K562 (cell line): ENCODE results near the gene PRR36. TPM values are rescaled to one million over a fixed set of nuclear protein-coding genes. Genes with fewer than 3 reads are reported as not detected.

Experiments
- ATAC-seq: fragments of 200-7000 bp; cut with Tn5 transposase; 3 replicates; pipeline ENCODE4 v1.9.1; 2020; ENCODE audit warnings: moderate library complexity
- BruUV-seq: library from RNA; stranded (reverse); fragments of 400-500 nt; replicated peaks from 2 replicates; lab custom pipeline; 2021; lab: Mats Ljungman, UMichigan
- CTCF ChIA-PET: fragments of 300-600 bp; formaldehyde crosslinking; extraction: SDS; loops from one replicate; lab custom pipeline; 2021; ENCODE audit warnings: low intra/inter-chr PET ratio; lab: Yijun Ruan, JAX
- POLR2A ChIA-PET: fragments of 300-600, 350-650 bp; sonication (Branson Sonifier 250); formaldehyde crosslinking; extraction: SDS; loops from one replicate; lab custom pipeline; 2021; ENCODE audit warnings: antibody characterized with exemption, inconsistent platforms; lab: Yijun Ruan, JAX
- DNase-seq, 4 experiments: peaks; one replicate each; pipeline versions ENCODE4 v3.0.0 to v3.0.0-alpha.2; 2011 to 2018; ENCODE audit warnings: low spot score in 3 of 4, mixed read lengths in 3 of 4; ENCODE audit errors: extremely low read depth in 1 of 4
- FAIRE-seq: peaks from 2 replicates; lab custom pipeline; 2011; peaks lifted over from hg19 to GRCh38; lab: Jason Lieb, UNC
- H2AFZ ChIP-seq: 2 replicates; pipeline ENCODE4 v1.6.0; 2011; ENCODE audit warnings: low read depth, low read length, control low read depth, inconsistent platforms
- H3K27ac ChIP-seq: fragments of 200-600 bp; 3 replicates; pipeline ENCODE4 v1.8.0; 2011; ENCODE audit warnings: low read depth, mild to moderate bottlenecking, control low read depth, inconsistent platforms, low read length, moderate library complexity, mixed read lengths; ENCODE audit errors: extremely low read depth
- H3K27me3 ChIP-seq, 2 experiments: fragments of 300-600 bp in 1 of 2; 2 replicates in 1 of 2; 3 replicates in 1 of 2; pipeline versions ENCODE4 v1.6.0 to v1.8.0; 2011; ENCODE audit warnings: inconsistent platforms in 2 of 2, low read length in 2 of 2, mild to moderate bottlenecking in 1 of 2, mixed read lengths in 1 of 2, moderate library complexity in 1 of 2; ENCODE audit not compliant: control insufficient read depth in 2 of 2, insufficient read depth in 2 of 2
- H3K36me3 ChIP-seq: fragments of 300-600 bp; 3 replicates; pipeline ENCODE4 v1.8.0; 2011; ENCODE audit warnings: mild to moderate bottlenecking, low read length, inconsistent platforms; ENCODE audit not compliant: control insufficient read depth, insufficient read depth
- H3K4me1 ChIP-seq, 2 experiments: fragments of 200-600 bp in 1 of 2; replicated peaks in 1 of 2; 2 replicates in 1 of 2; 3 replicates in 1 of 2; pipeline versions ENCODE4 v1.5.1 to v1.8.0; 2011; ENCODE audit warnings: inconsistent platforms in 2 of 2, low read length in 2 of 2, mild to moderate bottlenecking in 1 of 2, mixed read lengths in 1 of 2, moderate library complexity in 1 of 2; ENCODE audit not compliant: control insufficient read depth in 2 of 2, insufficient read depth in 2 of 2
- H3K4me2 ChIP-seq: 2 replicates; pipeline ENCODE4 v1.6.1; 2011; ENCODE audit warnings: low read length, control low read depth, inconsistent platforms, mixed read lengths; ENCODE audit not compliant: insufficient read depth
- H3K4me3 ChIP-seq: fragments of 200-600 bp; sonication (generic), shearing (Covaris generic); 2 replicates; pipeline ENCODE4 v1.5.1; 2016; ENCODE audit warnings: control low read depth, inconsistent platforms
- H3K79me2 ChIP-seq: fragments of 200-600 bp; 3 replicates; pipeline ENCODE4 v1.8.0; 2011; ENCODE audit warnings: low read length, inconsistent platforms; ENCODE audit not compliant: control insufficient read depth, insufficient read depth
- H3K9ac ChIP-seq, 2 experiments: 2 replicates each; pipeline versions ENCODE4 v1.6.0 to v1.6.1; 2011; ENCODE audit warnings: low read depth in 2 of 2, low read length in 2 of 2, control low read depth in 1 of 2, inconsistent platforms in 1 of 2, mild to moderate bottlenecking in 1 of 2, mixed read lengths in 1 of 2; ENCODE audit not compliant: insufficient read depth in 1 of 2
- H3K9me1 ChIP-seq: one replicate; pipeline ENCODE4 v1.6.0; 2011; ENCODE audit warnings: inconsistent platforms, mild to moderate bottlenecking, low read length, moderate library complexity; ENCODE audit not compliant: control insufficient read depth, insufficient read depth
- H3K9me3 ChIP-seq: replicated peaks from 2 replicates; pipeline ENCODE4 v1.5.1; 2011; ENCODE audit warnings: low read depth, low read length, inconsistent platforms; ENCODE audit not compliant: control insufficient read depth, insufficient read depth
- H4K20me1 ChIP-seq: replicated peaks from 2 replicates; pipeline ENCODE4 v1.6.1; 2011; ENCODE audit warnings: low read length, inconsistent platforms, mixed read lengths; ENCODE audit not compliant: control insufficient read depth, insufficient read depth
- ARID3A ChIP-seq: IDR thresholded peaks from 2 replicates; pipeline ENCODE4 v1.6.1; 2012; ENCODE audit warnings: low read depth, low read length, improper control_type of control experiment, borderline replicate concordance
- CHAMP1 ChIP-seq: fragments of 450-650 bp; IDR thresholded peaks from 2 replicates; pipeline ENCODE4 v1.6.1; 2016; ENCODE audit warnings: mild to moderate bottlenecking
- CXXC5 ChIP-seq: fragments of 250-450 bp; sonication (Bioruptor Pico); IDR thresholded peaks from 2 replicates; pipeline ENCODE4 v1.8.0; 2022; ENCODE audit warnings: inconsistent platforms, mild to moderate bottlenecking, moderate library complexity
- EP400 ChIP-seq: fragments of 450-650 bp; IDR thresholded peaks from 2 replicates; pipeline ENCODE4 v1.6.1; 2017; ENCODE audit warnings: antibody characterized with exemption, mild to moderate bottlenecking, moderate library complexity
- HEY1 ChIP-seq: fragments of 250-450 bp; sonication (Bioruptor Pico); IDR thresholded peaks from 2 replicates; pipeline ENCODE4 v1.5.0; 2020; ENCODE audit warnings: mild to moderate bottlenecking, moderate library complexity, borderline replicate concordance
- MEF2A ChIP-seq: IDR thresholded peaks from 2 replicates; pipeline ENCODE4 v1.6.1; 2011; ENCODE audit warnings: low read depth, mild to moderate bottlenecking, low read length, moderate library complexity; ENCODE audit not compliant: control insufficient read depth
- PATZ1 ChIP-seq: fragments of 250-450 bp; sonication (Bioruptor Pico); IDR thresholded peaks from 2 replicates; pipeline ENCODE4 v1.5.0; 2020; ENCODE audit warnings: mild to moderate bottlenecking, borderline replicate concordance
- POLR2A ChIP-seq: fragments of 450-650 bp; conservative IDR thresholded peaks from 2 replicates; pipeline ENCODE4 v1.6.1; 2016
- POLR3G ChIP-seq: IDR thresholded peaks from 2 replicates; pipeline ENCODE4 v1.6.1; 2011; ENCODE audit not compliant: insufficient read length, insufficient replicate concordance; ENCODE audit errors: extremely low read depth
- PURB ChIP-seq: sonication (generic); formaldehyde crosslinking; IDR thresholded peaks from 2 replicates; pipeline ENCODE4 v1.9.0; 2021; ENCODE audit warnings: low read depth, mild to moderate bottlenecking, missing genetic modification reagents
- SOX6 ChIP-seq: fragments of 450-650 bp; IDR thresholded peaks from 2 replicates; pipeline ENCODE4 v1.6.1; 2014; ENCODE audit warnings: mild to moderate bottlenecking
- TARDBP ChIP-seq: fragments of 450-650 bp; IDR thresholded peaks from 2 replicates; pipeline ENCODE4 v1.6.1; 2016
- TBP ChIP-seq: optimal IDR thresholded peaks from 2 replicates; pipeline ENCODE3; 2011; ENCODE audit warnings: low read depth, low read length, improper control_type of control experiment
- TFAP4 ChIP-seq: sonication (generic); formaldehyde crosslinking; IDR thresholded peaks from 2 replicates; pipeline ENCODE4 v1.8.0; 2022; ENCODE audit warnings: missing genetic modification reagents, mild to moderate bottlenecking, moderate library complexity, borderline replicate concordance
- ZBED1 ChIP-seq: IDR thresholded peaks from 2 replicates; pipeline ENCODE4 v1.6.1; 2014
- ZKSCAN3 ChIP-seq: fragments of 250-450 bp; sonication (Bioruptor Pico); IDR thresholded peaks from 2 replicates; pipeline ENCODE4 v1.4.0; 2020
- ZNF586 ChIP-seq: fragments of 450-650 bp; formaldehyde crosslinking; conservative IDR thresholded peaks from 2 replicates; pipeline ENCODE4 v1.4.0; 2020; ENCODE audit warnings: mild to moderate bottlenecking, moderate library complexity
- whole genome bisulfite sequencing: fragments of 100-300 bp; shearing (Covaris generic); methylation state at CpG from one replicate; pipeline ENCODE4 v1.1.6; 2016; ENCODE audit warnings: low coverage, mixed read lengths; ENCODE audit not compliant: insufficient coverage; ENCODE audit errors: missing lambda C conversion rate; 5-methylcytosine and 5-hydroxymethylcytosine counted together
- in situ Hi-C: fragments of 300-500 bp; cut with MboI; formaldehyde crosslinking; loops from 4 replicates; pipeline ENCODE4 v1.15.0; 2018; ENCODE audit warnings: inconsistent platforms, mixed read lengths
- intact Hi-C: fragments of 100-400 bp; cut with micrococcal nuclease; formaldehyde crosslinking; loops from 2 replicates; pipeline ENCODE4 v1.14.2; 2022
- polyA plus RNA-seq, 8 experiments: library from polyadenylated mRNA; depleted of rRNA in 4 of 8; stranded (reverse) in 5 of 8; unstranded in 3 of 8; fragments of >200 nt; fragmentation: Nextera tagmentation in 2 of 8; fragmentation: Illumina TruSeq in 1 of 8; extraction: Ambion mirVana in 2 of 8; extraction: Trizol in 1 of 8; gene quantifications; 2 replicates each; pipeline versions ENCODE4 v1.2.1 to v1.2.3, GENCODE V29; 2011 to 2014; ENCODE audit warnings: inconsistent platforms in 1 of 8, missing spikeins in 1 of 8
- total RNA-seq, 7 experiments: library from RNA; depleted of rRNA in 6 of 7; stranded (reverse); fragments of >200 nt in 6 of 7; fragmentation: Illumina TruSeq in 2 of 7; extraction: Trizol in 2 of 7; gene quantifications; 2 replicates each; pipeline versions ENCODE4 v1.2.1 to v1.2.3, GENCODE V29; 2011 to 2021; ENCODE audit warnings: low replicate concordance in 1 of 7

PRR36 gene
- total and polyA plus RNA-seq, 9 of the 15 experiments (the other 6 are each of a cell fraction or from before 2014, with no cell fraction given) = 0.05 to 0.42 (median 0.06) TPM; not detected in 6

- no peaks in the 10 kb centered on the region for H3K79me2 ChIP-seq
- FAIRE-seq = peak; percentile 72
These were observed 3.2 kb upstream of the PRR36 start for GRCh38 chr19:7877249-7877836.

More at GRCh38 chr19:7877249-7877836, 3.2 kb upstream of the PRR36 start:
- H4K20me1 ChIP-seq = peaks cover 4% of the 10 kb centered on the region; the same call in 1 of the 2 replicates
- H2AFZ ChIP-seq = peak overlapping the region; percentile 51; the same call in 1 of the 2 replicates
- no peak overlapping the region for H3K4me3 ChIP-seq
- TF ChIP-seq SOX6 (no peak), POLR2A (peak; percentile 56; the same call in 1 of the 2 replicates), ZBED1 (no peak), CHAMP1 (no peak), HEY1 (no peak), TFAP4 (CRISPR knock-in tag) (no peak), PATZ1 (CRISPR knock-in tag) (no peak), CXXC5 (no peak), TARDBP (no peak), PURB (CRISPR knock-in tag) (no peak), ZNF586 (CRISPR knock-in tag) (no peak), MEF2A (peak; percentile 55; the same call in 1 of the 2 replicates), POLR3G (no peak), ARID3A (no peak), ZKSCAN3 (CRISPR knock-in tag) (no peak), TBP (peak; percentile 41), EP400 (no peak)
- POLR2A ChIA-PET = interaction anchor here (1.0 to 1.9 kb wide), 2 partner anchors 8 to 43 kb away, joined by 4 to 6 read pairs; partner anchors contain the start of gene SNAPC2
- H3K9me1 ChIP-seq = no peaks in the 10 kb centered on the region
- no peaks in the 10 kb centered on the region for H3K9me3 ChIP-seq
- H3K27me3 ChIP-seq = no peaks in the 10 kb centered on the region; a peak in 1 of 5 replicates
- no TSS peak for BruUV-seq
- H3K36me3 ChIP-seq = no peaks in the 10 kb centered on the region
- H3K4me2 ChIP-seq = no peak overlapping the region
- ATAC-seq (no peak; the same call in 2 of the 3 replicates), DNase-seq (no peak)
- H3K4me1 ChIP-seq = peaks cover 7 to 42% of the 10 kb centered on the region in 2 experiments; a peak in 4 of 5 replicates
- in situ Hi-C loops (no loop called here), intact Hi-C loops (no loop called here)
- H3K9ac ChIP-seq = no peak overlapping the region
- 33% methylated on average over 6 of the region's 6 CpGs for WGBS
- CTCF ChIA-PET = no interaction called here
- no peak overlapping the region for H3K27ac ChIP-seq
